Fibroblast of the conjunctiva (primary cell): Measurements from ENCODE around the gene CCND1.

Experiments
- DNase-seq: peaks from one replicate; pipeline ENCODE4 v3.0.0-alpha.2; 2010; ENCODE audit warnings: low read depth

CCND1 gene

DNA sequence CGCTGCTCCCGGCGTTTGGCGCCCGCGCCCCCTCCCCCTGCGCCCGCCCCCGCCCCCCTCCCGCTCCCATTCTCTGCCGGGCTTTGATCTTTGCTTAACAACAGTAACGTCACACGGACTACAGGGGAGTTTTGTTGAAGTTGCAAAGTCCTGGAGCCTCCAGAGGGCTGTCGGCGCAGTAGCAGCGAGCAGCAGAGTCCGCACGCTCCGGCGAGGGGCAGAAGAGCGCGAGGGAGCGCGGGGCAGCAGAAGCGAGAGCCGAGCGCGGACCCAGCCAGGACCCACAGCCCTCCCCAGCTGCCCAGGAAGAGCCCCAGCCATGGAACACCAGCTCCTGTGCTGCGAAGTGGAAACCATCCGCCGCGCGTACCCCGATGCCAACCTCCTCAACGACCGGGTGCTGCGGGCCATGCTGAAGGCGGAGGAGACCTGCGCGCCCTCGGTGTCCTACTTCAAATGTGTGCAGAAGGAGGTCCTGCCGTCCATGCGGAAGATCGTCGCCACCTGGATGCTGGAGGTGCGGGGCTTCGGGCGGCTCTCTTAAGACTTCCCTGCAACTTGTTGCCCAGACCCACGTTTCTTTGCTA is at the start of gene CCND1:
Gene CCND1, plus strand, starts transcription at position 162 of the 587 bp plus-strand sequence. Its CDS starts 158 bp downstream, at position 320.
- DNase-seq = peak; percentile 78

DNA sequence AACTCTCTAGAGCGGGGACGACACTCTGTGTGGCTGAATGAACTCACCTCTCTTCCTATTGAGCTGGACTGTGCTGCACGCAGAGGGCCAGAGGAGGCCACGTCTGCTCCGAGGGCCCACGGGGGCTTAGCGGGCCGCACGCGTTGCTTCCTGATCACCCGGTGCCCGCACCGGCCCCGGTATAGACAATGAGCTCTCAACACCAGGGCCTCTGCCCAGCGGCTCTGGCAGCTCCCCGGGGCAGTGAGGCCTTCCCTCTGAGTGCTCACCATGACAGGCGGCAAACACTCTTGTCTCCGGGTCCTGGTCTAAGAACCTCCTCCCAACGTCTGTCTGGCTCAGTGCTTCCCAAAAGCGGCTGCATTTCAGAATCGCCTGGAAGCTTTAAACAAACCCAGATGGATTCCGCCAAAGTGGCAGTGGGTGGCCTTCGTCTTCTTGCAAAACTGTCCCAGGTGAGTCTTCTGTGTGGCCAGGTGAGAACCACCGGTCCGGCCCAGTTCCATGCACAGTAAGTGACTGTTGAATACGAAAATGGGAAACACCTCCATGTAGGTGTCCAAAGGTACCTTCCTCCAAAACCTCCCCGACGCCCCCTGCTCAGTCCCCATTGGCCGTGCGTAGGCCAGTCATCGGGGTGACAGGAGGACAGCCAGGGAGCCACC is 47.8 kb upstream of the CCND1 start:
- DNase-seq = no peak

DNA sequence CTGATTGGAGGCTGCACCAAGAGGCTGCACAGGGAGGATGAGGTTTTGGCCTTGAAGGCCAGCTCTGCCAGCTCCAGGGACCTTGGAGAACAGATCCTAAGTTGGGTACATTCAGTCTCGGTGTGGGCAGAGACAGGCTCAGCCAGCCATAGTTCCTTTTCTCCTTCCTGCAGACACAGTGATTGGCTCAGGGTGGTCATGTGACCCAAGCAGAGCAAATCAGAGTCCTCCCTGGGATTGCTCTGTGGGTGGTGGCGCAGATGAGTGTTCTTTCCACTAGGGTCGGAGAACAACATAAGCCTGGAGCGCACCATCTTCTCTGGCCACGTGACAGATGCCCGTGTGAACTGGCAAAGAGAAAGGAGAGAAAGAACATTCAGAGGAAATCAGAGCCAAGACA is 47.1 kb upstream of the CCND1 start:
- DNase-seq = no peak

DNA sequence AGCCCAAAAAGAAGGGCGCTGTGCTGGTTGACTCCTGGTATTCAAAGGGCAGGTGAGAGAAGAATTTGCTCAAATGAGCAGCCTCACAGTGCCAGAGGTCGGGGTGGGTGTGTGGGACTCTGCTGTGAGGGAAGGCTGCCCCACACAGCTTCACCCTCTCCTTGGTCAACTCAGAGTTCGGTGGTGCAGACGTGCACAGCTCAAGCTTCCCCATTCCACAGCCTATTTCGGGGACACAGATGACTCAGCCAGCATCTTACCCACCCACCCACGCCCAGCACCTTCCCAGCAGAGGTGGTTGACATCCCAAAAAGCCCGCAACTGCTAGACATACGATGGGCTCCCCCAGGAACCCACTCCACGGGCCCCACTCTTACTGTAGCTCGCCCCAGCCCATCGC is 46.5 kb upstream of the CCND1 start:
- DNase-seq = no peak

DNA sequence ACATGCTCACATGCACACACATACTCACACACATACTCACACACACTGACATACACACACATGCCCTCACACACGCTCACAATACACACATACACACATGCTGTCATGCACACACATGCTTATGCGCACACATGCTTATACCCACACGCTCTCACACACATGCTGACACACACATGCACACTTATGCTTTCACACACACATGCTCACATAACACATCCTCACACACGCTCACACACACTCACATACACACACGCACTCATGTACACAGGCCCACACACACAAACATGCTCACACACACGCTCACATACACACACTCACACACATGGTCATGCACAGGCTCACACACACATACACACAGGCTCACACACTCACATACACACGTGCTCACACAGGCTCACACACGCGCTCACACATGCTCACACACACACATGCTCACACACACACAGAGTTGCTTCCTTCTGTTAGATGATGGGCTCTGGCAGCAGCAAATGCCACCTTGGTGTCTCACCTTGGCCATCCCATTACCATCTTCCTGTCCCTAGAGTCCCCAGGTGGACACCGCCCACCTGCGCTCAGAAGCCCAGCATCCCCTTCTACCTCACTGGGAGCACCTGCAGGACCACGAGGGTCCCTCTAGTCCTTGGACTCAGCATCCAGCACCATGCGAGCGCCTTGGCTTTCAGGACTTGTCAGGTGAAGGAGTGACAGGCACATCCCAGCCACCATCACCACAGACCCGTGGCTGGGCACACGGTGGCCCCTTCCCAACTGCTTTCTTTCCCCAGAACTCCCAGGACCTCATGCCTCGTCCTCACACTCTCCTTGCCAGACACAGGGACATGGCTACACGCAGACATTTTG is 44.9 kb upstream of the CCND1 start:
- DNase-seq = no peak

DNA sequence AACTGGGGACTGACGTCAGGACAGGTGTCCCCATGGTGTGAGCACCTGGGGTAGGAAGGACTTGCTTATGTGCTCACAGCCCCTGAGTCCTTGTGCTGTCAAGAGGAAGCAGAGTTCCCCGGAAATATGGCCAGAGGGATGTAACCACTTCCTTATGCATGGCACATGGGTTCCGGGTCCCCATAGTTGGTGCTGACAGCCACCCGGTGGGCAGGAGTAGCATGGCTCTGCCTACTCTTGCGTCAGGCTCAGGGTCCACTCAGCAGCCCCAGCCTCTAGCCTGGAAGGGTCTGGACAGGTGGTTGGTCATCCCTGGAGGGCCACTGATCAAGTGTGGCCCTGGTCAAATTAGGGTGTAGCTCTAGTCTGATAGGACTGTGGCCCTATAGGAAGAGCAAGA is 42.8 kb upstream of the CCND1 start:
- DNase-seq = no peak

DNA sequence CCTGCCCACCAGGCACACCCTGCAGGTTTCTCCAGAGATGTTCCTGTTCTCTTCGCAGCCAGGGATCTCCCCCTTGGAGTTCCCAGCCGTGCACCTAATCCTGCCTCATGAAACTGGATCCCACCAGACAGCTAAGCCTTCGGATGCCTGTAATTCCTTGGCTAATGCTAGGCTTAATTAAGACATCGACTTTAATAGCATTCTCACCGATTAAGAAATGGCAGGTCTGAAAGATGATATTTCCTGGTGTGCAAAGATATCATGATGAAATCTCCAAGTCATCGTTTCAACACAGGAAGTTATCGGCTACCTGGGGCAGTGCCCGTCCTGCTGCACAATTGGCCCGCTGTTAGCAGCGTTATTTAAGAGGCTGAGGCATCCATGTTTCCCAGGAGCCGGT is 41.5 kb upstream of the CCND1 start:
- peak; percentile 5 for DNase-seq

DNA sequence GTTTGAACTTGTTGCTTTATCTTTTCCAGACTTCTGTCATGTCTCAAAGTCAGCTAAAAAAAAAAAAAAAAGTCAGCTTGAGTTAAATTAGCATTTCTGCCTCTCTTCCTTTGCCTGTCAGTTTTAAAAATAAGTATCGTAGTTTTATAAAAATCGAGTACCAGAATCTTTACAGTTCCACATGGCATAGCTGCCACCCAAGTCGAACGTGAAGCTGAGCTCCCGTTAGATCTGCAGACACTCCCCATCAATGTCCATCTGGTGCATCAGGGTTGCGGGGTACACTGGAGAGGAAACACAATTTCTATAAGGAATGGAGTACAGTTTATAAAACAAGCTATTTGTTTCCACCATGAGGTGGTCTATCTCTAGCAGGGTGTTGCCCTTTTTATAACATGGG is 41.0 kb upstream of the CCND1 start:
- DNase-seq = no peak

DNA sequence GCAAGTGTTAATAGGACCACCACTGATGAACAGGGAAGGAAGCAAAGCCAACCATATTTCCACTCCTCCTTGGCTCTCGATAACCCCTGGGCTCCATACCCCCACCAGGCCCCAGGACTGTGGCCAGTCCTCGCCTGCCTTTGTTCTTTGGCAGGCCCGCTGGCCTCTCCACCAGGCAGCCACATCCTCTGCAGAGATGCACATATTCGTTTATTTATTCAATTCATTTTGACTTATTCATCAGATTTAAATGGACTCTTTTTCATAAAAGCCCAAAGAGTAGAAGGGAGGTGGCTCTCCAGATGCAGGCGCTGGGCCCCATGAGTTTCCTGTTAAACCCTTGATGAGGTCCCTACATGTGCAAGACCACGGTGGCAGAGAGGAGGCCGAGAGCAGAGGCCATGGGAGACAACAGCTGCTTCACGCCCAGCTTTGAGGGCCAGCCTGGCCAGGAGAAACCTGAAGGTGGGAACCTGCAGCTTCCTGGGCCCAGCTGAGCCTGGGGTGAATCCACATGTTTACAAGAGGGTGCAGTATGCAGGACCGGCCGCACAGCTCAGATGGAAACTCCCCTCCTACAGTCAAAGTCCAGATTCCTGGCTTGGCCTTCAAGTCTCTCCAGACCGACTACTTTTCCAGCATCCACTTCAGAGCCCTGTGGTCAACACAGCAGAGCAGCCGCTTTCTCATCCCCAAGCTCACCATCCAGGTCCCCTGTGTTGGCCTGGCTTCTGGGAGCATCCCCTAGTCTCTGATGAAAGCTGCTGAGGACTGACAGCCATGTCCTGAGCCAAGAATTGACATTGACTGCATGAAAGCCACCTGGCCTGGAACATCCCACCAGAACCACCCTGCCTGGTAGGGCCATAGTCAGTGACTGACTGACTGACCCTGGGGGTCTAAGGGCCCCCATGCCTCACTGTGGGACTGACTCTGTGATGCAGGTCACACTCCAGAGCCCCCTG is 39.7 kb upstream of the CCND1 start:
- no peak for DNase-seq

DNA sequence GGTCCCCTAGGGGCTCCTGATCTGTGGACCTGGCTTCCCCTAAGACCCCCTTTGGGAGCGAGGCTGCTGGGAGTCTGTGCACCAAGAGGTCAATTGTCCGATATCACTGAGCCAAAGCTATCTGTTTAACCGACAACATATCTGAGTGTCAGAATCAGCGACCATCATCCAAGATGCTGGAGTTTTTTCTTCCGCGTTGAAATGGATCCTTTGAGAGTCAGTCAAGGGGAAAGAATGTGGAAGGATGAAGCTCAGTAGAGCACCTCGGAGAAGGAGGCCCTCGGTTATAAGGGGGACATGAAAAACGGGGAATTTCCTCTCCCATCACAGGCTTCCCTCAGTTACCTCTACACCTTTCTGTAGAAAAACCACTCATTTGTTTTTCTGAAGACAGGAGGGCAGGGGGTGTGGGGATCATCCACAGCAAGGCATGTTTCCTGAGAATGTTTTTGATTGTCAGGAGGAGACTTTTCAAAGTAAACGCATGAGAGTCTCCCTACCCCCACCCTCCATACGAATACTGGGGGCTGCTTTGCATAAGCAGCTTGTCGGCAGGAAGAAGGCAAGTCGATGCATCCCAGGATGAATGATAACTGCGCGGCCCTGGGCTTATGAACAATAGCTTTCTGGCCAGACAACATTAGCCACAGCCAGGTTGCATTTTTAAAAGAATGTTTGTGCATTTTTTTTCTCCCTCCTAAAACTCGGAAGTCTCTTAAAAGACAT is 37.7 kb upstream of the CCND1 start:
- no peak for DNase-seq

DNA sequence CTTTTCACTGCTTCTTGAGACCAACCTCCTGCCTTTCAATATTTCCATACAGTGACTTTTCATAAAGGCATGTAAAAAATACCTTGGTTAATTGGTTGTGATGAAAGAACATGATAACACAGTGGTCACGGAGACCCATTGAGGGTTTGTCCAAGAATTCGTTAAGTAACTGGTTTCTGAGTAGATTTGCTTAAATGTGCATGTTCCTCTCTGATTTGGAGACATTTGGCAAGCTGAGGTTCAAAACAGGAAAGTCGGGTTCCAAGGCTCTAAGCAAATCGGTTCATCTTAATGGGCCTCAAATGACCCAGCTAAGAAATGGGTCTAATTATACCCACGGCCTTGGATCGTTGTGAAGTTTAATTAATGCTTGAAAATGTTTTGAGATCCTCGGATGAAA is 36.9 kb upstream of the CCND1 start:
- DNase-seq = no peak

DNA sequence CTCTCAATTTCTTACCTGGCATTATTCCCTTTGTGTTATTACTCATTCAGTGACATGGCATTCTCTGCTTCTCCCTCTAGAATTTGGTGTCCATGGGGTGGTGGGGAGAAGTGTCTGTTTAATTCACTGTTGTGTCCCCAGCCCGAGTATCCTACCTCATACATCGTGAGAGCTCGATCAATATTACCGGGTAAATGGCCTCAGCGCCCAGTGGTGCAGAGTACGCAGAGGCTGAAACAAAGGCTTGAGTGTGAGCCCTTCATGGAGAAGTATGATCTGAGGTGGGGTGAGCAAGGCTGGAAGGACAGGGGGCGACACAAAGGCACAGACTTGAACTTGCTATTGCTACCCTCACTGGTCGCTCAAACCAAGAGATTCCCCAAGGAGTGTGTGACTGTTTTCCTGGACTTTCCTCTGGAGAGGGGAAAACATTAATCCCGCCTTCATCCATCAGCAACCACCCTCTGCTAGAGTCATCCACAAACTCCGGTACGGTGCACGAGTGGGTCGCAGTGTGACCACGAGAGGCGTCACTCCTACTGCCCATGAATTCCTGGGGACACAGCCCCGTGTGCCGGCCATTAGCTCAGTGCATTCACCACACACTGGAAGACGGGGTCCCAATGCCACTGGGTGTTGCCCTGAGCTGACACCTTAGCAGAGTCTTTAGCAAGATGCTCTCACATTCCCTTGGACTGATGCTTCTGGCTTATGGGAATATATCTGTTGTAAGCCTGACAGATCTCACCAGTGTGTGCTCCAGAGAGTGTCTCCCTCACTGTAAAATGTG is 35.0 kb upstream of the CCND1 start:
- DNase-seq = no peak

DNA sequence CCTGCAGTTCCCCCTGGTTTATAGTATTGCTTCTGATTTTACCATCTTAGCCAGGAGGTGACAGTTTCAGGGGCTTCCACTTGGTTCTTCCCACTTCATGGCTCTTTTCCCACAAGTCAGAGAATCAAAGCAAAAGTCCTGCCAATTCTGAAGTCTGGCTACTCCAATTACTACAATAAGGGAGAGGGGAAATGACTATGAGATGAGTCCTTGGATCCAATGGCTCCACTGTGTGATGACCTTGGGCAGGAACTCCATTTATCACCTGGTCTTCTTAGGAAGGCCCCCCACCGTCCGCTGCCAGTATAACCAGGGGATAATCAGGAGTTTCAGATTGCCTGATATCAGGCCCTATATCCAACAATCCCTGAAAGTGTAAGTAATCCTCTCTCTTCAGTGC is 31.6 kb upstream of the CCND1 start:
- DNase-seq = no peak

DNA sequence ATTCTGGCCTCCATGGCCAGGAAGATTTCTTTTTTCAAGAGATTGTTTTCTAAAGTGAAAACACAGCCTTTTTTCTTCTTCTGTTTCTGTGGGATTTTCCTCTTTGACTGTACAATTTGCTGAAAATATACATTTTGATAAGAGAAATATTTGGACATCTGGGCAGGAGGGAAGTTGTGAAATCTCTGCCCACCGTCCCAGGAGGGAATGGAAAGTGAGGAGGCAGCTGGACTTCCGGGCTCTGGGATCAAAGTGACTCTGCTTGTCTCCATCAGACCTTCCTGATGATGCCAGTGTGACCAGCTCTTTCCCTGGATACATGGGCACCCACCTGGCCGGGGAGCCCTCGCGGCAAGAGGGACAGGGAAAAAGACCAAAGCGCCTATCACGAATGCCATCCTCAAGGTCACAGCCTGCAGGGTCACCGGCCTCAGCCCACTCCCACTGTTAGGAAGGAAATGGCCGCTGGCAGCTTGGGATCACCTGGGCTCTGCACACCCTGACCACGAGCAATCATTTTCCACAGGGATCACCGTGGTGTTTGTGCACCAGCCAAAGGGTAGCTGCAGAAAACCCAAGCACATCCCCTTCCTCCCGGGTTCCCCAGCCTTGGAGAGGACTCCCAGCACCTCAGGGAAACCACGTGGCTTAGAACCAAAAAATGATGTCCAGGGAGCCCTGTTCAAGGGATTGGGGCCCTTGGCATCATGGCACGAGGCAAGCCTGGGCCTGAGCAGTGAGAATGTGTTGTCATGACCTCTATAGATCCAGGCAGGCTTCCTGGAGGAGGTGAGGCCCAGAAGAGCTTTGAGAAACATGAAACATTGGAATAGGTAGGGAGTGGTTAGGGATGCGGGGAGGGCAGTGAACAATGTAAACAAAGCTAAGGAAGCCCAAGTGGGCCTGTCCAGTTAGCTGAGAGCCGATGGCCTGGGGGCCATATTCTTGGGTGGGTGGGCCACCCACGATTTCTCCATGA is 29.1 kb upstream of the CCND1 start:
- DNase-seq = no peak

DNA sequence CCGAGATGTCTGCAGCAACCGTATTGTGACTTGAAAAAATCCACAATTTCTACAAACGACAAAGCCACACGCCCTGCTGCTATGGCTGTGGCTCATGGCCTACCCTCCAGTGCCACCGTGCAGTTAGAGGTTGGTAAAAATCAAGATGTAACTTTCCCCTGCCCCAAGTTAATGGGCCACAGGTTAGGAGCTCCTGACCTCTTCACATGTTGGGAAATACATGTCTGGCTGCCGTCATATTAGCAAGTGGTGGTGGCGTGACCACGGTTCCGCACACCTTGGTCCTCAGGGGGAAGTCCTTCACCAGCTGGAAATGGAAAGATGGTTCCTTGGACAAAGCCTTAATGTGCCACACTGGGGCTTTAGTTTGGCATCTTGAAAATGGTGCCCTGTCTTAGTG is 27.4 kb upstream of the CCND1 start:
- no peak for DNase-seq

DNA sequence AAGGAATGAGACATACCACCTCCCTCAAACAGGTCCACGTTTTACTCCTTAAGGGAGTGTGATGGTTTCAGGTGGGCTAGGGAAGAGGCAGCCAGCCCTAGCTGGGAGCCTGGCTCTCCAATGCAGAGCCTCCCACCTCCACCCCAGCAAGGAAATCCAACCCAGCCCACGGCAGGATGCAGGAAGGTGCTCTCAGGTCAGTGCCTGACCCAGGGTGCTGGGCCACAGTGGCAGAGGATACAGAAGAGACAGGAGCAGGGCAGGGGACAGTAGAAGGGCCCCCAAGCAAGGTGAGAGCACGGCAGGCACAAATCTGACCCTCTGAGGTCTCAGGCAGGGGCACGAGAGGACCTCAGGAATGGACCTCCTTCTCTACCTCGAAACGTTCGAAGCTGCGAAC is 26.9 kb upstream of the CCND1 start:
- no peak for DNase-seq

DNA sequence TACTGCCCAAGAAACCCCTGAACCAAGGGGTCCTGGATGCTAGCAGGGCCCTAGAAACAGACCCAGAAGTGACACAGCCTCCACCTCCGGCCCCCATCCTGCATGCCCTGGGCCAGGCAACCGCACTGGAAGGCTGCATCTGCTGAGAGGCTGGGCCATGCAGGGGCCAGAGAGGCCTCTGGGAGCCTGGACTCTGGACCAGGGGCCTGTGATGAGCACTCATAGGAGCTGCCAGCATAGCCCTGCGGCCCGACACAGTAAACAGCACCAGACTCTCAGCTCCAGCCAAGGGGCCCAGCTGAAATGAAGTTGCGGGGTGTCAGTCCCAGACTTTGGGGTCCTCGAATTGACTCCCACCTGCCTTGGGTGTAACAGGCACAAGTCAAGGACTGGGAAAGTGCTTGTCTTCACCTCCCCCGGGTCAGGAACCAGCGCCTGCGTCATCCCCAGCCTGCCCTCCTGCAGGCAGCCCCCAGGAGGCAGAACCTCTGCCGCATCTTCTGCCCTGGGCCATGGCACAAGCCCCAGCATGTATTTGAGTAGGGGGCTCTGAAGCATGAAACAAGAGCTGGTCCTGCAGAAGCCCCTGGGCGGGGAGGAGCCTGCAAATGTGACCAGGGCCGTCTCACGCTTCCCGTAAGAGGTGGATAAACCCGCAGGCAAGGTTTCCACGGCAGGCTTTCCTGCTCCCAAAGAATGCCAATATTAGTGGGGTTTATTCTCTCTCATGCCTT is 25.2 kb upstream of the CCND1 start:
- DNase-seq = no peak

DNA sequence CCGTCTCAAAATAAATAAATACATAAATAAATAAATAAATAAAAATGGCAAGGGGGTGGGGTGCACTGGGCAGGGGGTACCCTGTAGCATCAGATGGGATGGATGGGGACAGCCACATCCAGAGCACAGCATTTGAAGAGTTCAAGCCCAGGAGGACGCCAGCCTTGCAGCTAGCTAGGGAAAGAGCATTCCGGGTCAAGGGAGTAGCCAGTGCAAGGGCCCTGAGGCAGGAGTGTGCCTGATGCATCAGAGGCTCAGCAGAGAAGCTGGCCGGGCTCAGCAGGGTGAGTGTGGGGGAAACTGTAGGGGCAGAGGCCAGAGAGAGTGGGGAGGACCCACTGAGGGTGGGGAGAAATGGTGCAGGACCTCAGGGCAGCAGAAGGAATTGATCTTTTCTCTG is 23.7 kb upstream of the CCND1 start:
- DNase-seq = no peak

DNA sequence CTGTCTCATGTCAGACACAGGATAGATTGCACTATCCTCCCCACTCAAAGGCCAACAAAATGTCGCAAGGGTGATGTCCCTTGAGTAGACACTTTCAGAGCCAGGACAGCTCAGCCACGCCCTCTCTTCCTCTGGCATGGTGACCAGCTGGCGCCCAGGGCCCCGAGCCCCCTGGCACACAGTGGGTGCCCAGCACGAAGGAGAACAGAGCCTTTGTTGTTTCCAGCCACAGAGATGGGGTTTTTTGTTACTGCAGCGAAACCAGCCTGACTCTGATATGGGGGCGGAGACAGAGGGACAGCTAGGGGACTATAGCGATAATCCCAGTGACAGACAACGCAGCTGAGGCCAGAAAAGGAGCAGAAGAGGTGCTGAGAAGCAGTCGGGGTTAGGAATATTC is 23.3 kb upstream of the CCND1 start:
- DNase-seq = no peak
